HG03139 (cell line): ENCODE results near the gene SLC7A4.

ENCODE experiments used
- ATAC-seq: cut with Tn5 transposase; IDR thresholded peaks from one replicate; pipeline ENCODE4 v1.9.1; 2021; ENCODE audit not compliant: unreplicated experiment

SLC7A4 gene

DNA sequence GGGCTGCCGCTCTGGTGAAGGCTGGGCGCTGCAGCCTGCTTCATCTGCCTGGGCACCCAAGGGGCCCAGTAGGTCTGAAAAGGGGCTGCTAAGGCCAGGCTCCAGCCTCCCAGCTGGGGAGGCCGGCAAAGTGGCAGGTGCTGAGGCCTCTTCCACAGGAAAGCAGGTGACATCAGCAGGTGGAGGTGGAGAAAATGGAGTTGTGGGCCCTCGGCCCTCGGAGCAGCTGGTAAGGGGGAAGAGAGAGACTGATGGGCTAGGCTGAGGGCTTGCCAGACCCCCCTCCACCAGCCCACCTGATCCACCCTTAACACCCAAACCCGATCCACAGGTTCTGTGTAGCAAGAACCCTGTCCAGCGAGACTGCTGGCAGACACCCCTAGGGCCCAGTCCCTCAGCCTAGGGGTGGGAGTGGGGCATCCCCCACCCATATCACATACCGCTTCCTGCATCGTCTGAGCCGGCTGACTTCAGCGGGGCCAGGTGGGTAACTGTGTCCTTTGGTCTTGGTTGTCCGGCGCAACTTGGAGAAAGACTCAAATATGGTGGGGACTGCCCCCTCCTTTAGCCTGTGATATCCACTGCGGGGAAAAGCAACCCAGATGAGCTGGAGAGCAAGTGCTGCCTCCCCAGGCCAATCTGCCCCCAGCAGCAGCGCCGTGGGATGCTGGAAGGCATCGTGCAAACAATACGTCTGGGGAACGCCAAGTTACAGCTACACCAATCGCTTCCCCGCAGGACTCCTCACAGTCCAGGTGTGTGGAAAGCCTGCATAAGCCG is 32.0 kb downstream of the SLC7A4 start:
- ATAC-seq: no peak

DNA sequence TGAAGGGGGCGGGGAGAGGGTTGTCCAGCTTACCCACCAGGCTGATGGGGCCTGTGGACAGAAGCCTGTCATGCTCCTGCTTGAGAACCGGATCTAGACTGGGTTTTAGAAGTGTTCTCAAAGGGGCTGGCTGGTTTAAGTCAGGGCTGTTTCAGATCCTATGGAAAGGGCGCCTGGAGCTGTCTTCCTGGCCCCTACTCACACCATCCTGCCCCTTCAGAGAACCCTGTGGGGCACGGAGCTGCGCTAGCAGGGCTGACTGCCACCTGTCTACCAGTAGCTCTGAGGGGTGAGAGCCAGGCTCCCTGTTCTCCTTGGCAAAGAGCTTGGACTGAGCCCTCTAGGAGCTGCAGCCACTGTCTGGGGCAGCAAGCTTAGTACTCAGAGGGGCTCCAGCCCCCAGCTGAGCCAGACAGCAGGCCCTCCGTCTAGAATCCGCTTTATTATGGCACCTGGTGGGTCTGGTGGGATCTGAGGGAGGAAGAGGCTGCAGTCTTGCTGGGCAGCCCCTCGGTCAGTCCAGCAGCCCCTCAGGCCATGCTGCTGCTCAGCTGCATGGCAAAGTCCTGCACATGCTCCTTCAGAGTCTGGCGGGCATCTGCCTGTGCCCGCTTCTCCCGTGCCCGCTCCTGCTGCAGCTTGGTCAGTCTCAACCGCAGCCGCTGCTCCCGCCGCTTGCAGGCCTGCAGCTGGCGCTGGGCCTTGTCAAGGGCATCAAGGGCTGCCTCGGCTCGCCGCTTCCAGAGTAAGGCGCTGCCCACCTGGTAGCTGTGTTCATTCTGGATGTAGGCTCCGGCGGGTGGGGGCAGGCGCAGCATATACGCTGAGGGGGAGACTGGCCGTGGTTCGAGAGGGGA is 32.8 kb downstream of the SLC7A4 start:
- no peak for ATAC-seq

DNA sequence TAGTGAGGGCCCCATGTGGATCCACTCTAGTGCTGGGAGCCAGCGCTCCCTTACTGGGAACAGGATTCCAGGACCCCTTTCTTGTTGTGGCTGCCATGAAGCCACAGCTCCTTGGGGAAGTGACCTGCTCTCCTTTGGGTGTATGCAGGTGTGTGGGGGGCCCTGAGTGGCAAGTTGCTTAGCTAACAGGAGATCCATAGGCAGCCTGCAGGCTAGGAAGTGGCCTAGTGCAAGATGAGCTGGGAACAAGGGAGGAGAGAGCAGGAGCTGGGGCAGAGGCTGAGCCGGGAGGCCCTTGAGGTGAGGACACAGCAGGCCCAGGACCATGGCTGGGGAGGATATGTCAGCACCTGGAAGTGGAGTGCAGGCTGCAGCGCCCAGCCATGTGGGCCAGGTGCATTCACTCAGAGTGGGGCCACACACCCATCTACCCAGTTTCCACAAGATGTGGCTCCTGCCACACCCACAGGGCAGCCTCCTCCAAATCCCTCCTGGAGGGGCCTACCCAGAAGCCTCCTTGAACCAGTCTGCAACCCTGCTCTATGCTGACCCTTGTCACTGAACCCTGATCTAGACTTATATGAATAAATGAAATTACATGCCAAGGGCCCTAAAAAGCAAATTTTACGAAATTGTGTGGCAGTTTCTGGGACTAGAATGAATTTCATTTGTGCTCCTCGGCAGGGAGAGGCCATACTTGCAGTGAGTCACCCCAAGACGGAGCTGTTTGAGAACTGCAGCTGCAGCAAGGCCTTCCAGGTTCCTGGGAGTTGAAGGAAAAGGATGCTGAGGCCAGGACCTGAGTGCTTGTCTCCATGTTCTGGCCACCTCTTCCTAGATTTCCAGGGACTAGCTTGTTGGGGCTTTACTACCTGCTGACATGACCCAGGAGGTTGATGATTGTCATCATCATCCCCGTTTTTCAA is 33.7 kb downstream of the SLC7A4 start:
- ATAC-seq: no peak

DNA sequence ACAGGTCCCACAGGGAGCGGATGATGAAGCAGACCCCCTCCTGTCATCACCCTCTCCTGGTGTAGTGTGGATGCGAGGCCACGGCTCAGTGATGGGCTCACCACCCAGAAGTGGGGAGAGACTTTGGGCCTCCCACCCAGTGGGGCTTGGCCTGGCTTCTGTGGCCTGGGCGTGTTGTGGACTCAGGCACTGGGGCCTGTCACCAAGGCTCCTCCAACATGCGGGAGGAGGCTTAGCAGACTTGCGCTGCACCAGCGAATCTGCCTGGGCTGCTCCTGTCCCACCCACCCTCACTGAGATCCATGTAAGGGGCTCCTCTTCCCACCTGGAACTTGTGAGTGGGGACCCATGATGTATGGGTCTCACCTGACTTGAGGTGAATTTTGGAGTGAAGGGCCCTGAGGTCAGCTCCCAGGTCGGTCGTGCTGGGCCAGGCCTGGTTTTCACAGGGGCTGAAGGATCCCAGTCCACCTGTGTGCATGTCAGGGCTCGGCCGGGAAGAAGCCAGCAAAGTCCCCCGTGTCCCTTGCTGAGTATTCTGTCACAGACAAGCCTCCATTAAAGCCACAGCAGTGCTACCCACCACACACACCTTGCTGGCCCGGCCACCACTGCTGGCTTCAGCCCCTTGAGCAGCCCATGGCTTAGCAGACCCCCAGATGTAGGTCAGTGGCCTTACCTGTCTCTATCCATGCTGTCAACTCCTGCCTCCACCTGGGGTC is 34.7 kb downstream of the SLC7A4 start:
- ATAC-seq: no peak

DNA sequence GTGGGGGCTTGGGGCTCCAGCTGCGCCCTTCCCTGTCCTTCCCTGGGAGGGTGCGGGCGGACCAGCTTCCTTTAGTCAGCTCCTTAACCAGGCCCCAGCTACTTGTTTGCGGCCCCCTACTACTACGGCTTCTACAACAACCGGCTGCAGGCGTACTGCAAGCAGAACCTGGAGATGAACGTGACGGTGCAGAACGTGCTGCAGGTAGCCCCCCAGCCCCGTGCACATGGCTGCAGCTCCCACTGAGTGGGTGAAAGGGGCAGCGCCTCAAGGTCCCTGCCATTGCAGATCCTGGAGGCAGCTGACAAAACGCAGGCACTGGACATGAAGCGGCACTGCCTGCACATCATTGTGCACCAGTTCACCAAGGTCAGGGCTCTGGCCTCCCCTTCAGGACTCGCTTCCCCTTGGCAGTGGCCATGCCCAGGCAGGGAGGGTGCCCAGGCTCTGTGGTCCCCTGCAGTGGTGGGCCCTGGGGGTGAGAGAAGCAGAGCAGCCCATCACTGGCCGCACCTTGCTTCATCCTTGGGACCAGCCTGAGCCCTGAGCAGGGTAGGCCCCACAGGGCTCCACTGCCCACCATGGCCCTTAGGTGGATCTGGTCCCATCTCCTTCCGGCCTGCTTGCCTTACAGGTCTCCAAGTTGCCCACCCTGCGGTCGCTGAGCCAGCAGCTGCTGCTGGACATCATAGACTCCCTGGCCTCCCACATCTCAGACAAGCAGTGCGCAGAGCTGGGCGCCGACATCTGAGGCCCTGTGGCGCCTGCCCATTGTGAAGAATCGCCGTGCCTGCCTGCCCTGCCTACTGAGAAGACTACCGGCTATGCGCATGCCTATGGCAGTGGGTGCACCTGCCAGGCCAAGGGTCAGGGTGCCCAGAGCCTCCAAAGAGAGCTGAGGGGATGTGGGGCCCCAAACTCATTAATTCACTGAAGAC is 35.5 kb downstream of the SLC7A4 start:
- ATAC-seq: no peak

DNA sequence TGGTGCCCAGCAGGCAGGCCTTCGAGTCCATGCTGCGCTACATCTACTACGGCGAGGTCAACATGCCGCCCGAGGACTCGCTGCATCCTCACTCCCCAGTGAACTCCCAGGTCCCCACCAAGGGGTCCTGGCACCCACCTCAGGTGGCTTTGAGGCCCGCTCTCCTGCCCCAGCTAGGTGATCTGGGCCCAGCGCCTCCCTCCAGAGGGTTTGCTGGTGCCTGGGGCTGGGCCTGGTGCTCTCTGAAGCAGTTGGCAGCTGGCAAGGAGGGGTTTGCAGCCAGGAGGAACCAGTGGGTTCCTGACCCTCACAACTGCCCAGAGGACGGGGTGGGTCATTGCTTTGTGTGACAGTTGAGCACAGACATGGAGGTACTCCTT is 36.3 kb downstream of the SLC7A4 start:
- no peak for ATAC-seq

DNA sequence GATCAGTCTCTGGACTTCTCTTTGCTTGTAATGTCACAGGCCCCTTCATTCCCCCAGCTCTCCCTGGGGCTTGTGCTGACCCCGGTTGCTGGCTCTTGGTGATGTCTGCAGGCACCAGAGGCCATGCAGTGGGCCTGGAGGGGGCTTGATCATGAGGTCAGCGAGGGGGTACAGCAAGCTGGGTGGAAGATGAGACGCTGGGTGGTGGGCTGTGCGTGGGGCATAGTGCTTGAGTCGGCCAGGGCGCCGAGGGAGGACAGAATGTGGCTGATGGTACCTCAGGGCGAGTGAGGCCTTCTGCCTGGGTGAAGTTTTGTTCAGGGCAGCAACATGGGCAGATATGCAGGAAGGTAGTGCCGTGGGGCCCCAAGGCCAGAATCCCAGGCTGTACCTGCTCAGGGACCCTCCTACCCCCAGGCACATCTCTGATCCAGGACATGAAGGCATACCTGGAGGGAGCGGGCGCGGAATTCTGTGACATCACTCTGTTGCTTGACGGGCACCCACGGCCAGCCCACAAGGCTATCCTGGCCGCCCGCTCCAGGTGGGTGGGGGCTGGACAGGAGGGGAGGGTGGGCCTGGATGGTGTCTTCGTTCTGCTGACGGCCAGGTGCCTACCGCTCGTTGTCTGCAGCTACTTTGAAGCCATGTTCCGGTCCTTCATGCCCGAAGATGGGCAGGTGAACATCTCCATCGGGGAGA is 36.9 kb downstream of the SLC7A4 start:
- no peak for ATAC-seq

DNA sequence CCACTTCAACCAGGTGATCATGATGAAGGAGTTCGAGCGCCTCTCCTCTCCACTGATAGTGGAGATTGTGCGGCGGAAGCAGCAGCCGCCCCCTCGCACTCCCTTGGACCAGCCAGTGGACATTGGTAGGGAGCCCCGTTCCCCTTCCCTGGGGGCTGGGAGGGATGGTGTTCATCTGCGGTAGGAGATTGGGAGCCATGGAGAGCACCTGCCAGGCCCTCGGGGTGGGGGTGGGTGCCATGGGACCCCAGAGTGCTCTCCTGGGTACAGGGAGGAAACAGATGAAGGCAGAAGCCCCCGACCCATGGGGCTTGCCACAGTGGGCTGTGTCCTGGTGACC is 37.5 kb downstream of the SLC7A4 start:
- no peak for ATAC-seq

DNA sequence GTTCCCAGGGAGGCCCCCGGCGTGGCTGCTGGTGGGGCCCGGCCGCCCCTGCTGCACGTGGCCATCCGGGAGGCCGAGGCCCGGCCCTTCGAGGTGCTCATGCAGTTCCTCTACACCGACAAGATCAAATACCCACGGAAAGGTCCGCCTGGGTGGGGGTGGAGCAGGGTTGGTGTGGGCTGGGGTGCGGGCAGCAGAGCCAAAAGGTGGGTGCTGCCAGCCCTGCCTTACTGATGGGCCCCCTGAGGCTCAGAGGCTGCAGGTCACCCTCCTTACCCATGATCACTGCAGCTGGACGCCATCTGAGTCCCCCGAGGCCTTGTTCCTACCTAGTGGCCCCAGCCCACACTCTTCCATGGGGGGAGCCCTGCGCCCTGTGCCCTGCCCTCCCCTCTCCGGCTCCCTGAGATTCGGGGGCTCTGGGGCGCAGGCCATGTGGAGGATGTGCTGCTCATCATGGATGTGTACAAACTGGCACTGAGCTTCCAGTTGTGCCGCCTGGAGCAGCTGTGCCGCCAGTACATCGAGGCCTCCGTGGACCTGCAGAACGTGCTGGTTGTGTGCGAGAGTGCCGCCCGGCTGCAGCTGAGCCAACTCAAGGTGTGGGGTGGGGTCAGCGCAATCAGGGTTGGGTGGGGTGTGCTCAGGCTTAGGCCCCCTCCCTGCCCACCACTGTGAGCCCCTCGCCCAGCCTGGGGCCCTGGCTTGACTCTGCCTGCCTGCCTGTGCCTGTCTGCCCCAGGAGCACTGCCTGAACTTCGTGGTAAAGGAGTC is 38.0 kb downstream of the SLC7A4 start:
- no peak for ATAC-seq

DNA sequence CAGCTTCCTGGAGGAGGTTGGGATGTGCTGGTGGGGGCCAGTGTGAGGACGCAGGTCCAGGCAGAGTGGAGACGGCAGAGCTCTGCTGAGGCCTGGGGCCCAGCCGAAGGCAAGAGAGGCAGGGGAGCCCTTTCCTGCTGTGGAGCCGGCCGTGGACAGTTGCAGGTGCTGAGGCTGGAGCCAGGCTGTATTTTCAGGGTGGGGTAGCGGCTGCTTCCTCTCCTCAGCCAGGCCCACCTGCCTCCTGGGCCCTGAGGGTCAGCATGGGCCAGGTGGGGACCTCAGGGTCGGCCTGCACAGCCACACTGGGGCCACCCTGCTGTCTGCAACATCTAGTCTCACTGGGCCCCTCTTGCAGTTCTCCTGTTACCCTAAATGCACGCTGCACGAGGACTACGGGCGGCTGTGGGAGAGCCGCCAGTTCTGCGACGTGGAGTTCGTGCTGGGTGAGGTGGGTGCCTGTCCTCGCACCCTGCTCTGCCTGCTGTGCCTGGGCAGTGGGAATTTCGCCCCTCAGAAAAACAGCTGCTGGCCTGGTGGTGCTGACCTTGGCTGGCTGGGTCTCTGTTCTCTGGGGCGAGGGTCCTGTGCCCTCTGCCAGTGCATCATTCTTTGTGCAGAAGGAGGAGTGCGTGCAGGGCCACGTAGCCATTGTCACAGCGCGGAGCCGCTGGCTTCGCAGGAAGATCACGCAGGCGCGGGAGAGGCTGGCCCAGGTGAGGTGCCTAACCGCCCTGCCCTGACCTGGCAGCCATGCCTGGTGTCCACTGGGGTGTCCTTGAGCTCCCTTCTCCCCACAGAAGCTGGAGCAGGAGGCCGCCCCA is 38.8 kb downstream of the SLC7A4 start:
- ATAC-seq: no peak

DNA sequence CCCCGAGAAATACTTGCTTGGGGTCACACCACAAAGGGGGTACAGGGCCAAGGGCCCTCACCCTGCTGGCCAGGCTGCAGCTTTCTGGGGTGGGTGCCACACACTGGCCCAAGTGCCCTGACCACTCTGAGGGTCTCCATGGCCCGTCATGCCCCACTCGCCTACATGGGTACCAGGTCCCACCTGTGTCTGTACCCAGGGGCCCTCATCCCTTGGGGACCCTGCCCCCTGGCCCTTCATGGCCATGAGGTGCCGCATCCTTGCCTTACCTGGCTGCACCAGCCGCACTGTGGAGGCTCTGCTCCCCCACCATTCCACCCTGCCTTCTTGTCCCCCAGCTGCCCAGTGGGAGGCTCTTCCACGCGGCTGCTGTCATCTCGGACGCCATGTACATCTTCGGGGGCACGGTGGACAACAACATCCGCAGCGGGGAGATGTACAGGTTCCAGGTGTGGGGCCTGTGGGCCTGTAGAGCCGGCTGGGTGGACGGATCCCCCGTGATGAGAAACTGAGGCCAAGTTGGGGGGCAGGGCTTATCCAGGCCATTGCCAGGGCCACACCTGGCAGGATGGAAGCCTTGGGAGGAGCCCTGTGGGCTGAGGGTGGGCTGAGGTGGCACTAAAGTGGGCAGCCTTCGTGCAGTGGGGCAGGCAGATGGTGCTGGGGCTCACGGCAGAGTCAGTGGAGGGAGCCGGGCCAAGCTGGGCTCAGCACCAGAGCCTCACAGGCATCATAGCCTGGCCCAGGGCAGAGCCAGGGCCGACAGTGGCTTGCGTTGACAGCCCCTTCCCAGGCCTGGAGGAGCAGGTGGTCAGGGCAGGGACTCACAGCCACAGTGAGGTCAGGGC is 39.7 kb downstream of the SLC7A4 start:
- ATAC-seq: no peak

DNA sequence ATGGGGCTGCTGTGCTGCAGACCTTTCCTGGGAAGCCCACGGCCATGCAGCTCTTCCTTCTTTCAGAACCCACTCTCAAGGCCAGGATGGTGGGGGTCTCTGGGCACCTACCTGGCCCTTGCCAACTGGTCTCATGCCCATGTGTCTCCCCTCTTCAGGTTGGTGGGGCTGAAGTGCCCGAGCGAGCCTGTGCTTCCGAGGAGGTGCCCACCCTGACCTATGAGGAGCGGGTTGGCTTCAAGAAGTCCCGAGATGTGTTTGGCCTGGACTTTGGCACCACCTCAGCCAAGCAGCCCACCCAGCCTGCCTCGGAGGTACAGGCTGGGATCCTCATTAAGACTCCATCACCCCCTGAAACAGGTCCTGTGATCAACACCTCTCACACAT is 40.3 kb downstream of the SLC7A4 start:
- no peak for ATAC-seq

DNA sequence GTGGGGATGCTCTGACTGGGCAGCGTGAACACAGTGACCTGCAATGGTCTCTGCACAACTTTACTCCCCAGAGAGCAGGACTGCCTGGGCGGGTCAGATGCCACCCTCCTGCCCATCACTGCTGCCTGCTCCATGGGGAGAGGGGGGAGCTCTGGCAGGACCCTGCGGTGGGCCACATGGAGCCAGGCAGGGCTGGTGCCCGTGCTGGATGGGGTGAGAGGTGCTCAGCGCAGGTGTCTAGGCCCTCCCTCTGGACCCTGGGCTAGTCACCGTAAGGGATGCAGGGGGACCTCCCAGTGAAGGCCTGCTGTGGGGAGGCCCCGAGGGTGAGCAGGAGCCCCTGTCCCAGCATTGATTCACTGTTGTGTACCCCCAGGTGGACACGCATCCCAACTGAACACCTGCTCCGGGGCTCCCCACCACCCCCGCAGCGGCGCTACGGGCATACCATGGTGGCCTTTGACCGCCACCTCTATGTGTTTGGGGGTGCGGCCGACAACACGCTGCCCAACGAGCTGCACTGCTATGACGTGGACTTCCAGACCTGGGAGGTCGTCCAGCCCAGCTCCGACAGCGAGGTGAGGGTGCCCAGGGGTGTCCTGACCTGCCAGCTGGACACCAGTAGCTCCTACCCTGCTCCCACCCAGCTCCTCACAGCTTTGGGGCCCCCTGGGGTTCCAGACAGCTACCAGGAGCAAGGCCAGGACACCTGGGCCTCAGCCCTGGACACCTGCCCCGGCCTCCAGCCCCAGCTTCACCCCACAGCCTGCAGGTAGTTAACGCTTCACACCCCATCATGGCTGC is 40.9 kb downstream of the SLC7A4 start:
- ATAC-seq: no peak

DNA sequence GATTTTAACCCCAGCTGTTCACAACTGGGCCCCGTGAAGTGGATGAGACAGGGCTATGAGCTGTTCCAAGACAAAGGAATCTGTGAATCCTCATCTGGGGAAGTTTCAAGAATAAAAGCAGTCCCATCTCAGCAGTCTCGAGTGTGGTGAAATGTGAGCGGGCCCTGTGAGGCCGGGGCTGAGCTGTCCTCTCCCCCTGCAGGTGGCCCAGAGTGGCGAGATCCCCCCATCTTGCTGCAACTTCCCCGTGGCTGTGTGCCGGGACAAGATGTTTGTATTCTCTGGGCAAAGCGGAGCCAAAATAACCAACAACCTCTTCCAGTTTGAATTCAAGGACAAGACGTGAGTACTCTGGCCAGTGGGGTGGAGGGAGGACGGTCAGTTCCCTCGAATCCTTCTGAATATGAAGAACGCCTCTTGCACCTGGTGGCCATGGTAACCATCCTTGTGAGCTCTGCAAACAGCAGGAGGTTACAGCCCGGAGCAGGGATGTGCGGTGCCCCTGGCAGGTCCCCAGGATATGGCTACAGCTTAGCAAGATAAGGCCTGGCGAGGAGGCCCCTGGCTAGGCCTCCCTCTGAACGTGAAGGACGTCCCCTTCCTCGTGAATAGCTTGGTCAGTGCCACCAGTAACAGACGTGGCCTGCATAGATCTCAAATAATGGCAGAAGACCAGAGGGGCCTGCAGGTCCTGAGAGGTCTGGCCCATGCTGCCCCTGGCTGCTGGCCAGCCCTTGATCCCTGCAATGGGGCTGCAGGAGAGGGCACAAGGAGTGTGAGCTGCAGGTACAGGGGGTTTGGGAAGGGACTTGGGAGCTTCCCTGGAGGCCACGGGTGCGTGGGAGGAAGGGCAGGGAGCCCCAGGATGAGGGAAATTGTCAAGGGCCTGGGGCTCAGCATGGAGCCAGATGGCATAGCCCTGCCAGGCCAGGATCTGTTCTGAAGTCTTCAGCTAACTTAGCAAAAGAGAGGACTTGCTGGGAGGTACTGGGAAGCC is 41.9 kb downstream of the SLC7A4 start:
- no peak for ATAC-seq
